GM18520 (cell line): Measurements from ENCODE around the gene CELSR1.

Experiments used
- ATAC-seq: cut with Tn5 transposase; IDR thresholded peaks from one replicate; pipeline ENCODE4 v1.9.1; 2021; ENCODE audit not compliant: unreplicated experiment

The CELSR1 gene

GRCh38 chr22:46557736-46558480, 20.5 kb upstream of the CELSR1 start:
- ATAC-seq, result no peak

DNA sequence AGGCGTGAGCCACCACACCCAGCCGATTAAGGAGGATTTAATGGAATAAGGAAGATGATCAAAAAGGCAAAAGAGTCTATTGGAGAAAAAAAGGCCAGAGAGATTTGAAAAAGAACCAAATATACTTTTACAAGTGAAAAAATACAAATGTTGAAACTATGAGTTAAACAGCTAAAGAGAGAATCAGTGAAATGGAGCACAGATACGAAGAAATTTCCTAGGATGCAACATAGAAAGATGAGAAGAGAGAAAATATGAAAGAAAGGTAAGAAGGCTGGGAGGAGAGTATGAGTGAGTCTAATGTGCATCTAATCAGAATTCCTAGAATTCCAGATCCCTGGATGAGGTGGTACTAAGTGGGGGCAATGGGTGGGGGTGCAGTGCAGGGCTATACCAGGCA, 19.4 kb upstream of the CELSR1 start:
- no peak for ATAC-seq

GRCh38 chr22:46553189-46553588, 15.8 kb upstream of the CELSR1 start:
- ATAC-seq, result no peak

DNA sequence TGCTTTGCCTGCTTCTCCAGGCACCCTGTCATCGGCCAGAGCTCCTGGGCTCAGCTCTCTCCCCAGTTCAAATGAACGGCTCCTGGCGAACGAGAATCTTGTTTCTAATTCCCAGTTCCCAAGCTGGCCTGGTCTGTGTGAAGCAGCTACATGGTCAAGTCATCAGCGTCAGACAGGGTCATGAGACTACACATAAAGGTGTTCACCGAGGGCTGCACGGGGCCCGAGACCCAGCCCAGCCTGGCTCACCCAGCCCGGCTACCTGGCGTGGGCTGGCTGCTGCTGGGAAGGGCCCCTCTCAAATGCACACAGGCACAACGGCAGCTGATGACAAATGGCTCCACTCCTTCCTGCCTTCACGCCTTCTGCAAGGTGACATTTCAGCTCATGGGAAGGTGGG, 14.6 kb upstream of the CELSR1 start:
- ATAC-seq, result no peak

DNA sequence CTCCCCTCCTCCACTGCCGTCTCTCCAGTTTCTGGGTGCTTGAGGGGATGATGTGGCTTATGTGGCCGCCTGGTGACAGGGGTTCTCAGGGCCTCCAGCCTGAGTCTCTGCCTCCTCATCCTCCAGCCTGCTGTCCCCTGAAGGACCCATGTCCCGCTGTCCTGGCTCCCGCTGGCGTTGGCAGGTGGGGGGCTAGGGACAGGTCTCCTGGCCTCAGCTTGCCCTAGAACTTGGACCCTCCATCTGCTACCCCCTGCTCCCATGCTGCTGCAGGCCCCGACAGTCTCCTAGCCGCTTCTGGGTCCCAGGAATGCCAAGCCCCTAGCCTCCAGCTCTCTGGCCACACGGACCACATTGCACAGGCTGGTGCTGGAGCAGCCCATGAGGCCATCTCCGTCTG, 13.9 kb upstream of the CELSR1 start:
- ATAC-seq, result no peak

- no peak for ATAC-seq
Observed at GRCh38 chr22:46549971-46550641, 12.7 kb upstream of the CELSR1 start.

- no peak for ATAC-seq
Observed at GRCh38 chr22:46549563-46549840, 12.1 kb upstream of the CELSR1 start.

DNA sequence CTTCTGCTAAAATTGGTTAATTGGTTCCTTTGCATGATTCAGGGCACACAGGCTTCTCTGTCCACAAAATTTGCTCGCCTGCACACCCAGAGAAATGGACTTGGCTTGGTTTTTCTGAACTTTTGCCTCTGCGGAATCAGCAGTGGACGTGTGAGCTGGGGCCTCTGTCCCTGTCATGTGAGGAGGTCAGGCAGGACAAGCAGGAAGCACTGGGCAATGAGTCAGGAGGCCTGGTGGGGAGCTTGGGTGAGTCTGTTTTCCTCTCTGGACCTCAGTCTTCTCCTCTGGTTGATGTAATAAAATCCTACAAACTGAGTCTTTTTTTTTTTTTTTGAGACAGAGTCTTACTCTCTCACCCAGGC, 10.4 kb upstream of the CELSR1 start:
- no peak for ATAC-seq

- ATAC-seq, result no peak
Observed at GRCh38 chr22:46547179-46547882, 9.9 kb upstream of the CELSR1 start.

GRCh38 chr22:46546466-46547178, 9.2 kb upstream of the CELSR1 start:
- no peak for ATAC-seq

DNA sequence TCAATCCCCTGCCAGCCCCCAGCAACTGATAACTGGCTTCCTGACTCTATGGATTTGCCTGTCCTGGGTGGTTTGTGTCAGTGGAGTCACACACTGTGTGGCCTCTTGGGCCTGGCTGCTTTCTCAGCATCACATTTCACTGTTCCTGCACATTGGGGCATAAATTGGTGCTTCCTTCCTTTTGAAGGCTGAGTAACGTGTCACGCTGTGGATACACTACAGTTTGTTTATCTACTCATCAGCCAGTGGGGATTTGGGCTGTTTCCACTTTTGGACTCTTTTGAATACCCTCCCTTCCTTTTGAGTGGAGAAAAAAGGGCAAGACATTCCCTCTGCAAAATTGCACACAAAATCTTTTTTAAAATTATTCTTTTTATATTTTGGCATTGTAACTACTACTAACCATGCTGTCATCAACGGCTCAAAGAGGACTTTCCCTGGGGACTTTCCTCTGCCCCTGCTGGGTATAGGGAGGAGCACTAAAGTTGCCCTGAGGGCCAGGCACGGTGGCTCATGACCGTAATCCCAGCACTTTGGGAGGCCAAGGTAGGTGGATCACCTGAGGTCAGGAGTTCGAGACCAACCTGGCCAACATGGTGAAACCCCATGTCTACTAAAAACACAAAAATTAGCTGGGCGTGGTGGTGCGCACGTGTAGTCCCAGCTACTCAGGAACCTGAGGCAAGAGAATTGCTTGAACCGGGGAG, 7.8 kb upstream of the CELSR1 start:
- no peak for ATAC-seq

DNA sequence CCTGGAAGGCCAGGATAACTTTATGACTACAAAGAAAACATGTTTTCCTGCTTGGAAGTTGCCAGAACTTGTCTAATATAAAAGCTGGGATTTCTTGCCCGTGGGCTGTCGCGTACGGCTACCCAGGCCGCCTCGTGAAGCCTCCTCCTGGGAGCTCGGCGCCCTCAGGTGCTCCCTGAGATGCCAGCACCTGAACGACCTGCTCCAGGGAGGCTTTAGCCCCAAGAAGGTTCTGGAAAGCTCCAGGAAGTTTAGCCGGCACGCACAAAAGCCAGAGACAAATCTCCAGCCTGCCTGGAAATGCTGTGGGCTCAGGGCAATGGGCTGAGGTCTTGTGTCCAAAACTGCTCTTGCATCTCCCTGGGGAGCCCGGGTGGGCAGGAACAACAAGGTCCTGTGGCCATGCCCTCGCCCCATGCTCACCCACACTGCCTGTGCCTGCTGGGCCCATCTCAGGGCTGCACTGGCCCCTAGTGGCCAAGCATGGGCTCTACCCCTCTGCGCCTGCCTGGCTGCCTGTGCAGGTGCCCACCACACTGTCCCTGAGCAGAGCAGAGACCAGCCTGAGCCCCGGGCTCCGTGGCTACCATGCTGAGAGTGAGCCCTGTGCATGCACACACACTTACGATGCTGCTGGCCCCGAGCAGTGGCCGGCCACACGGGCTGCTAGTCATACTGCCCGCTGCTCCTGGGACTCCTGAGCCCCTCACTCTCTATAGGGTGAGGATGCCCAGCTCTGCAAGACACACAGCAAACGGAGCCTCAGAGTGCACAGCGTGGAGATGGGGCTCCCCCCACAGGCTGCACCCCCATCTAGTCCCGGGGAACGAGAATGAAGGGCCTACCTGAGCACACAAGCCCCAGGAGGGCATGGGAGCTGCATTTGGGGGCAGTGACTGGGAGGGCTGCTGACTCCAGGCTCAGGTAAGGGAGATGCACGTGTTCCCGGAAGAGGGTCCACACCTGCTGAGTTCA, 4.9 kb upstream of the CELSR1 start:
- no peak for ATAC-seq

DNA sequence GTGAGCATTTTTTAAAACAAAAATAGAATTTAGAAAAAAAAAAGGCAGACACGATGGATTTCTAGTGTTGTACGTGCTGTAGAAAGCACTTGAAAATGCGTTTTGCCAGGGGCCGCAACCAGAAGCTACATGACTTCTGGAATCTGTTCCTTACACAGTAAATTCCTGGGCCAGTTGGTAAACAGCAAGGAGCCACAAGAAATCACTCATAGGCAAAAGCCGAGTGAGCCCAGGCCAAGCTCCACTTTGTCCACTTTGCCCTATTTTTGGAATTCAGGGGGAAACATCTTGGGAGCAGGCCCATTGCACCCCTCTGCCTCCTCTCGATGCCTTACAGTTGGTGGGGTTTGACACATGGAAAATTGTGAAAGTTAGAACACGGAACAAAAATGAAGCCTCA, 4.1 kb upstream of the CELSR1 start:
- no peak for ATAC-seq

- ATAC-seq, result no peak
Observed at GRCh38 chr22:46540874-46541273, 3.5 kb upstream of the CELSR1 start.

- no peak for ATAC-seq
Observed at GRCh38 chr22:46539169-46539568, 1.7 kb upstream of the CELSR1 start.

DNA sequence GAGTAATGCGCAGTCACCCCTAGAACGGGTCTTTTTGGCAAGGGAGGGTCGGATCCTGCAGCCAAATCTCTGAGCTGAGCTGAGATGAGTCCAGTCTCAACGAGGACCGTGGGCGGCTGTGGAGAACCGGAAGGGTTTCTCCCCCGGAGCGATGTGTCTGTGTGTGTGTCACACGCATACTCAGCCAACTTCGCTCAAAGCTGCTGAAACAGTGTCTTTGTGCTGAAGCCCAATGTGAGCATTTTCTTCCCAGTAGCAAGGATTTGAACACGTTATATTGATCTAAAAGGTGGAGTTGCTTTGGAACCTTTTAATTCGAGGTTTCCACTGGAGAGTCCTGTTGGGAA, 1.4 kb upstream of the CELSR1 start:
- ATAC-seq, result no peak

DNA sequence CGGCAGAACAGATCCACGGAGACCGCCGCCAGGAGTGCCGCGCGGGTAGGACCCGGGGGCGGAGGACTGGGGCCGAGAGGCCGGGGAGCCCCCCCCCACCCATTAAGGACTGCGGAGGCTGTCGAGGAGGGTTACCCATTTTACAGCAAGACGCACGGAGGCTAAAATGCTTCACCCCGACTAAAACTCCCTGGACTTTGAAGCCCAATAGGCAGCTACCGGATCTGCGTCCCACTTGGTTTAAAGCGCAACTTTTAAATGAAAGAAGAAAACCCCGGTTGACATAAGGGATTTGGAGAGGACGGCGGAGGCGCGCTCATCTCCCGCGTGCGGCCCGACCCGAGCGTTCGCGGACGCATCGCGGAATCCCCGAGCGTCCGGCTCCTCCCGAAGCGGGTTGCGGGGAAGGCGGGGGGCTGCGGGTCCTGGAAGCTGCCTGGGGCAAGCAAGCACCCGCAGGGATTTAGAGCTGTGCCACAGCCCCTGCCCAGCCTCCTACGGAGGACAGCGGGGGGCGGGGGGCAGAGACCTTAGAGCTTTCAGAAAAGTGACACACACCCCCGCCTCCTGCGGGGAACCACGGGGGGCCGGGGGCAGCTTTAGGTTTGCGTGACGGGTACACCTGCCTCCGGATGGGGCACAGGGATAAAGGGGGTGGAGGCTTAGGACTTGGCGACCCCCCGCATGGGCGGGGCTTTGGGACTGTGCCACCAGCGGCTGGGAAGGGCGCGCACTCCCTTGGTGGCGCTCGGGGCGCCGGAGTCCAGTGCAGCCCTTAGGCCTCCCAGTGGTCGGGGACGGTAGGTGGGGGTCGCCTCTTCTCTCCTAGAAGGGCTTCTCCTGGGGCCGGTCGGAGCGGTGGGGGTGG, 760 bp upstream of the CELSR1 start:
- no peak for ATAC-seq

DNA sequence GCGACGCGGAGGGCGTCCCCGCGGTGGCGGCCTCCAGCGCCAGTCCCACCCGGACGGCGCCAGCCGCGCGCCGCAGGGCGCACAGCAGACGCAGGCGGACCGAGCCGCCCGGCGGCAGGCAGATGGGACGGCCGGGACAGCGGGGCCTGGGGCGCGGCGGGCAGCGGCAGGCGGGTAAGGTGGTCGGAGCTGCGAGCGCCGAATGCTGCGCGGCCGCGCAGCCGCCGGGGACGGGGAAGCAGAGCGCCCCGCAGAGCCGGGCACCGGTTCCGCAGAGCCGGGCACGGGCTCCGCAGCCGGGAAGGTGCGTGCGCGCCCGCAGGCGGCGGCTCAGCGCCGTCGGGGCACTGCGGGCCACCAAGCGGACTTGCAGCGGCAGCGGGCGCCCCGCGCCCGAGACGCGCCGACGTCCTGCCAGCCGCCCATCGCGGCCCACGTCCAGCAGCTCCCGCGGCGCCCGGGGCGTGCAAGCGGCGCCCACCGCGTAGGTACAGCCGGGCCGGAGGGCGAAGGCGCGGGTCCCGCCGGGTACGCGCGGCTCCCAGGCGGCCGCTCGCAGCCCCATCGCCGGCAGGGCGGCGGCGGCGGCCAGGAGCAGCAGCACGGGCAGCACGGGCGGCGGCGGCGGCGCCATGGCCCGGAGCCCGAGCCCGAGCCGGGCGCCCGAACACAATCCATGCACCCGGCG, 739 bp downstream of the CELSR1 start:
- no peak for ATAC-seq
